ENCODE data around the gene ZFYVE21.

ZFYVE21 gene

GRCh38 chr14:103702095-103702494 lies 13.5 kb upstream of the ZFYVE21 start:
- H3K36me3 ChIP-seq (ENCODE audit: control insufficient read depth in 1 of 2, insufficient read depth in 2 of 2, low read length in 2 of 2), result peaks cover 87 to 90% of the 10 kb centered on the region in 2 experiments
- no peaks in the 10 kb centered on the region for H3K27me3 ChIP-seq (ENCODE audit: insufficient read depth, low read length)
- no peaks in the 10 kb centered on the region for H3K79me1 ChIP-seq (ENCODE audit: low read length)
- H3K4me3 ChIP-seq (ENCODE audit: low read depth, low read length), result no peak overlapping the region
- H3K18ac ChIP-seq (ENCODE audit: low read length), result no peak overlapping the region
- no peak overlapping the region for H4K91ac ChIP-seq (ENCODE audit: low read depth, low read length)
- H2BK120ac ChIP-seq (ENCODE audit: insufficient read depth, low read length, poor library complexity), result no peak overlapping the region
- no peaks in the 10 kb centered on the region for H3K9me3 ChIP-seq (ENCODE audit: insufficient read depth, low read depth, low read length)
- H2BK12ac ChIP-seq (ENCODE audit: low read length), result no peak overlapping the region
- H4K8ac ChIP-seq (ENCODE audit: low read depth, low read length), result no peak overlapping the region
- H2BK5ac ChIP-seq (ENCODE audit: low read depth, low read length, poor library complexity), result no peak overlapping the region
- H2AK5ac ChIP-seq (ENCODE audit: low read length), result no peak overlapping the region
- DNase-seq, result no peak
- H3K4me1 ChIP-seq (ENCODE audit: control insufficient read depth in 1 of 2, insufficient read depth in 2 of 2, low read length in 2 of 2), result no peaks in the 10 kb centered on the region
- no peaks in the 10 kb centered on the region for H3K79me2 ChIP-seq (ENCODE audit: control insufficient read depth, insufficient read depth, low read length, poor library complexity)
- H3K23ac ChIP-seq (ENCODE audit: low read length), result no peak overlapping the region
- no peak overlapping the region for H2AFZ ChIP-seq (ENCODE audit: insufficient read depth, low read length, poor library complexity)
- no peak overlapping the region for H3K14ac ChIP-seq (ENCODE audit: low read length)
- no CpG with 5 or more reads among the region's 5 CpGs for WGBS (ENCODE audit: extremely low coverage, insufficient coverage, insufficient read length)
- no peak overlapping the region for H3K4me2 ChIP-seq (ENCODE audit: low read length)
- no peak overlapping the region for H4K12ac ChIP-seq (ENCODE audit: low read depth, low read length)
- H3K9ac ChIP-seq (ENCODE audit: low read length), result no peak overlapping the region
- H3K27ac ChIP-seq (ENCODE audit: low read depth, low read length), result no peak overlapping the region
- H3K4ac ChIP-seq (ENCODE audit: low read depth, low read length), result no peak overlapping the region

- Histone ChIP-seq H4K8ac (ENCODE audit: low read depth, low read length) (no peak overlapping the region), H3K79me1 (ENCODE audit: low read length) (no peaks in the 10 kb centered on the region), H3K4me3 (ENCODE audit: low read depth, low read length) (no peak overlapping the region), H3K27ac (ENCODE audit: low read depth, low read length) (no peak overlapping the region), H4K91ac (ENCODE audit: low read depth, low read length) (no peak overlapping the region), H2AFZ (ENCODE audit: insufficient read depth, low read length, poor library complexity) (no peak overlapping the region), H3K9me3 (ENCODE audit: insufficient read depth, low read depth, low read length) (no peaks in the 10 kb centered on the region), H3K14ac (ENCODE audit: low read length) (no peak overlapping the region), H2BK5ac (ENCODE audit: low read depth, low read length, poor library complexity) (no peak overlapping the region), H2BK12ac (ENCODE audit: low read length) (no peak overlapping the region), H4K12ac (ENCODE audit: low read depth, low read length) (no peak overlapping the region), H3K4me2 (ENCODE audit: low read length) (no peak overlapping the region), H3K4ac (ENCODE audit: low read depth, low read length) (no peak overlapping the region), H3K79me2 (ENCODE audit: control insufficient read depth, insufficient read depth, low read length, poor library complexity) (no peaks in the 10 kb centered on the region), H2BK120ac (ENCODE audit: insufficient read depth, low read length, poor library complexity) (no peak overlapping the region), H3K23ac (ENCODE audit: low read length) (no peak overlapping the region), H3K9ac (ENCODE audit: low read length) (no peak overlapping the region), H3K27me3 (ENCODE audit: insufficient read depth, low read length) (no peaks in the 10 kb centered on the region), H3K18ac (ENCODE audit: low read length) (no peak overlapping the region), H2AK5ac (ENCODE audit: low read length) (no peak overlapping the region), H3K4me1 (ENCODE audit: control insufficient read depth in 1 of 2, insufficient read depth in 2 of 2, low read length in 2 of 2) (no peaks in the 10 kb centered on the region), H3K36me3 (ENCODE audit: control insufficient read depth in 1 of 2, insufficient read depth in 2 of 2, low read length in 2 of 2) (peaks cover 87 to 90% of the 10 kb centered on the region in 2 experiments)
- WGBS (ENCODE audit: extremely low coverage, insufficient coverage, insufficient read length), result no CpG with 5 or more reads among the region's 29 CpGs
- no peak for DNase-seq
Observed at GRCh38 chr14:103702497-103703432, 12.8 kb upstream of the ZFYVE21 start.

GRCh38 chr14:103703433-103704385 lies 11.9 kb upstream of the ZFYVE21 start:
- H3K9me3 ChIP-seq (ENCODE audit: insufficient read depth, low read depth, low read length), result no peaks in the 10 kb centered on the region
- DNase-seq, result no peak
- H2AFZ ChIP-seq (ENCODE audit: insufficient read depth, low read length, poor library complexity), result no peak overlapping the region
- no peak overlapping the region for H3K27ac ChIP-seq (ENCODE audit: low read depth, low read length)
- H3K23ac ChIP-seq (ENCODE audit: low read length), result no peak overlapping the region
- no peak overlapping the region for H3K4me2 ChIP-seq (ENCODE audit: low read length)
- no peak overlapping the region for H3K4me3 ChIP-seq (ENCODE audit: low read depth, low read length)
- H2BK12ac ChIP-seq (ENCODE audit: low read length), result no peak overlapping the region
- H3K4me1 ChIP-seq (ENCODE audit: control insufficient read depth in 1 of 2, insufficient read depth in 2 of 2, low read length in 2 of 2), result no peaks in the 10 kb centered on the region
- no peak overlapping the region for H2BK120ac ChIP-seq (ENCODE audit: insufficient read depth, low read length, poor library complexity)
- H3K18ac ChIP-seq (ENCODE audit: low read length), result no peak overlapping the region
- H4K8ac ChIP-seq (ENCODE audit: low read depth, low read length), result no peak overlapping the region
- H3K4ac ChIP-seq (ENCODE audit: low read depth, low read length), result no peak overlapping the region
- H2AK5ac ChIP-seq (ENCODE audit: low read length), result no peak overlapping the region
- H4K91ac ChIP-seq (ENCODE audit: low read depth, low read length), result no peak overlapping the region
- no peak overlapping the region for H3K14ac ChIP-seq (ENCODE audit: low read length)
- H3K79me2 ChIP-seq (ENCODE audit: control insufficient read depth, insufficient read depth, low read length, poor library complexity), result no peaks in the 10 kb centered on the region
- no peaks in the 10 kb centered on the region for H3K27me3 ChIP-seq (ENCODE audit: insufficient read depth, low read length)
- no peak overlapping the region for H4K12ac ChIP-seq (ENCODE audit: low read depth, low read length)
- H3K9ac ChIP-seq (ENCODE audit: low read length), result no peak overlapping the region
- no peaks in the 10 kb centered on the region for H3K79me1 ChIP-seq (ENCODE audit: low read length)
- WGBS (ENCODE audit: extremely low coverage, insufficient coverage, insufficient read length), result no CpG with 5 or more reads among the region's 24 CpGs
- no peak overlapping the region for H2BK5ac ChIP-seq (ENCODE audit: low read depth, low read length, poor library complexity)
- H3K36me3 ChIP-seq (ENCODE audit: control insufficient read depth in 1 of 2, insufficient read depth in 2 of 2, low read length in 2 of 2), result peaks cover 87 to 90% of the 10 kb centered on the region in 2 experiments

GRCh38 chr14:103704708-103705107 lies 10.9 kb upstream of the ZFYVE21 start:
- Histone ChIP-seq H3K9me3 (ENCODE audit: insufficient read depth, low read depth, low read length) (no peaks in the 10 kb centered on the region), H2AK5ac (ENCODE audit: low read length) (no peak overlapping the region), H2AFZ (ENCODE audit: insufficient read depth, low read length, poor library complexity) (no peak overlapping the region), H3K23ac (ENCODE audit: low read length) (no peak overlapping the region), H3K9ac (ENCODE audit: low read length) (no peak overlapping the region), H2BK120ac (ENCODE audit: insufficient read depth, low read length, poor library complexity) (no peak overlapping the region), H3K27me3 (ENCODE audit: insufficient read depth, low read length) (no peaks in the 10 kb centered on the region), H2BK5ac (ENCODE audit: low read depth, low read length, poor library complexity) (no peak overlapping the region), H3K14ac (ENCODE audit: low read length) (no peak overlapping the region), H3K18ac (ENCODE audit: low read length) (no peak overlapping the region), H4K91ac (ENCODE audit: low read depth, low read length) (no peak overlapping the region), H4K8ac (ENCODE audit: low read depth, low read length) (no peak overlapping the region), H3K27ac (ENCODE audit: low read depth, low read length) (no peak overlapping the region), H2BK12ac (ENCODE audit: low read length) (no peak overlapping the region), H3K36me3 (ENCODE audit: control insufficient read depth in 1 of 2, insufficient read depth in 2 of 2, low read length in 2 of 2) (peaks cover 87 to 90% of the 10 kb centered on the region in 2 experiments), H3K4me2 (ENCODE audit: low read length) (no peak overlapping the region), H3K4ac (ENCODE audit: low read depth, low read length) (no peak overlapping the region), H3K79me2 (ENCODE audit: control insufficient read depth, insufficient read depth, low read length, poor library complexity) (no peaks in the 10 kb centered on the region), H3K4me1 (ENCODE audit: control insufficient read depth in 1 of 2, insufficient read depth in 2 of 2, low read length in 2 of 2) (no peaks in the 10 kb centered on the region), H3K79me1 (ENCODE audit: low read length) (no peaks in the 10 kb centered on the region), H4K12ac (ENCODE audit: low read depth, low read length) (no peak overlapping the region), H3K4me3 (ENCODE audit: low read depth, low read length) (no peak overlapping the region)
- WGBS (ENCODE audit: extremely low coverage, insufficient coverage, insufficient read length), result no CpG with 5 or more reads among the region's 13 CpGs
- DNase-seq, result no peak
